GM12873 (cell line): Measurements from ENCODE around the gene CNIH3.

Source experiments
- CTCF ChIP-seq: IDR thresholded peaks from 2 replicates; pipeline ENCODE4 v1.5.1; 2012; ENCODE audit warnings: low read depth, mild to moderate bottlenecking, moderate library complexity, low read length, control low read depth; ENCODE audit not compliant: insufficient read depth; ENCODE audit errors: missing control alignments

The CNIH3 gene

GRCh38 chr1:224673141-224673540, 57.0 kb downstream of the CNIH3 start:
- TF ChIP-seq CTCF: no peak

GRCh38 chr1:224675590-224675989, 59.5 kb downstream of the CNIH3 start:
- TF ChIP-seq CTCF: no peak

GRCh38 chr1:224676551-224676950, 60.4 kb downstream of the CNIH3 start:
- TF ChIP-seq CTCF: no peak

GRCh38 chr1:224678168-224678567, 62.1 kb downstream of the CNIH3 start:
- TF ChIP-seq CTCF: no peak

GRCh38 chr1:224679606-224680005, 63.5 kb downstream of the CNIH3 start:
- TF ChIP-seq CTCF: no peak

- no peak for TF ChIP-seq CTCF
Observed at GRCh38 chr1:224681816-224682215, 65.7 kb downstream of the CNIH3 start.

GRCh38 chr1:224683936-224684335, 67.8 kb downstream of the CNIH3 start:
- TF ChIP-seq CTCF: no peak
